C4-2B (cell line): ENCODE measurements around the gene PFDN4.

Experiments used
- CTCF ChIP-seq: fragments of 450-650 bp; conservative IDR thresholded peaks from 2 replicates; pipeline ENCODE4 v1.5.1; 2017; ENCODE audit warnings: mild to moderate bottlenecking
- ZFX ChIP-seq: fragments of 450-650 bp; IDR thresholded peaks from 2 replicates; pipeline ENCODE4 v1.6.1; 2017

GRCh38 chr20:54167909-54168872 lies 39.7 kb upstream of the PFDN4 start:
- no peak for TF ChIP-seq CTCF
- TF ChIP-seq ZFX = no peak
